ENCODE results near the gene AGFG1.

Gene AGFG1

GRCh38 chr2:227462462-227462951, 9.4 kb upstream of the AGFG1 start:
- TF ChIP-seq CTCF (IDR thresholded peaks at IDR 0.05): no peak

- no peak for TF ChIP-seq CTCF (IDR thresholded peaks at IDR 0.05)
Observed at GRCh38 chr2:227462972-227463931, 8.7 kb upstream of the AGFG1 start.

- no peak for TF ChIP-seq CTCF (IDR thresholded peaks at IDR 0.05)
Observed at GRCh38 chr2:227464361-227464760, 7.6 kb upstream of the AGFG1 start.

GRCh38 chr2:227464851-227465250, 7.1 kb upstream of the AGFG1 start:
- TF ChIP-seq CTCF (IDR thresholded peaks at IDR 0.05): no peak

GRCh38 chr2:227466887-227467600, 4.9 kb upstream of the AGFG1 start:
- no peak for TF ChIP-seq CTCF (IDR thresholded peaks at IDR 0.05)

GRCh38 chr2:227471412-227471811, 544 bp upstream of the AGFG1 start:
- no peak for TF ChIP-seq CTCF (IDR thresholded peaks at IDR 0.05)

- TF ChIP-seq CTCF (IDR thresholded peaks at IDR 0.05): no peak
Observed at GRCh38 chr2:227472265-227473121, 537 bp downstream of the AGFG1 start.

All from LNCAP (cell line).